Measurements from ENCODE around the gene TNNI2. TPM values are rescaled to one million over a fixed set of nuclear protein-coding genes. Genes with fewer than 3 reads are reported as not detected.
A peak's percentile ranks its signal among the peaks of the same experiment; 100 is the strongest.
"Not testable (repeated sequence)": the region's sequence is repeated elsewhere in the genome, so short reads cannot be mapped to it uniquely, and the experiment has no call there.

TNNI2 gene
- total and polyA plus RNA-seq, 2 experiments from 2014 or later: 0.73 to 5.5 TPM

DNA sequence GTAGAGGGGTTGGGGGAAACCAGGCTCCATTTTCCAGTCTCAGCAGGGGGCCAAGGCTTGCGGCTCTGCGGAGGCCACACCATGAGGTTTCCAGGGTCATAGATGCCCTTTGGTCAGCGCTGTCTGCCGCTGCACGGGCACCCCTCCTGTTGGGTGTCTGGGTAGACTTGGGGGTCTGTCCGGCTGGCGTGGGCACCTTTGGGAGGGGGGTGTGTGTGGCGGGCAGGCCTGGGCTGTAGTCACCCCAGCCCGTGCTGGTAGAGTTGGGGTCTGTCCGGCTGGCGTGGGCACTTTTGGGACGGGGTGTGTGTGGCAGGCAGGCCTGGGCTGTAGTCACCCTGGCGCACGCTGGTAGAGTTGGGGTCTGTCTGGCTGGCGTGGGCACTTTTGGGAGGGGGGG, 32.8 kb downstream of the TNNI2 start:
- no peak overlapping the region for H2AFZ ChIP-seq
- H3K27me3 ChIP-seq: no peaks in the 10 kb centered on the region
- H3K79me2 ChIP-seq: no peaks in the 10 kb centered on the region
- TF ChIP-seq EZH2 (IDR thresholded peaks at IDR 0.05; ENCODE audit: borderline replicate concordance): no peak
- TF ChIP-seq CTCF (IDR thresholded peaks at IDR 0.05; ENCODE audit: poor library complexity): no peak
- TF ChIP-seq EZH2phosphoT487 (IDR thresholded peaks at IDR 0.05; ENCODE audit: low read depth, severe bottlenecking, unreplicated experiment): no peak
- no peak overlapping the region for H3K4me2 ChIP-seq
- no peak for DNase-seq (ENCODE audit: low spot score)
- no peaks in the 10 kb centered on the region for H4K20me1 ChIP-seq (ENCODE audit: insufficient read depth, poor library complexity, severe bottlenecking)
- no peaks in the 10 kb centered on the region for H3K36me3 ChIP-seq (replicated peaks; ENCODE audit: insufficient read depth, low read depth)
- peaks cover 23% of the 10 kb centered on the region for H3K4me1 ChIP-seq (ENCODE audit: insufficient read depth)
- H3K9me3 ChIP-seq (ENCODE audit: low read depth): no peaks in the 10 kb centered on the region
- WGBS (ENCODE audit: low lambda C conversion rate, missing lambda C conversion rate): 90% methylated on average over 15 of the region's 15 CpGs
- H3K9me2 ChIP-seq (replicated peaks; ENCODE audit: insufficient read depth): no peaks in the 10 kb centered on the region
- no peak overlapping the region for H3K27ac ChIP-seq
- no peak overlapping the region for H3K4me3 ChIP-seq

GRCh38 chr11:1872267-1872985, 33.6 kb downstream of the TNNI2 start:
- no peaks in the 10 kb centered on the region for H4K20me1 ChIP-seq (ENCODE audit: insufficient read depth, poor library complexity, severe bottlenecking)
- H3K4me2 ChIP-seq: no peak overlapping the region
- no peaks in the 10 kb centered on the region for H3K27me3 ChIP-seq
- H3K9me2 ChIP-seq (replicated peaks; ENCODE audit: insufficient read depth): no peaks in the 10 kb centered on the region
- H3K79me2 ChIP-seq: no peaks in the 10 kb centered on the region
- peaks cover 29% of the 10 kb centered on the region for H3K4me1 ChIP-seq (ENCODE audit: insufficient read depth)
- DNase-seq (ENCODE audit: low spot score): no peak
- TF ChIP-seq EZH2 (IDR thresholded peaks at IDR 0.05; ENCODE audit: borderline replicate concordance) (no peak), EZH2phosphoT487 (IDR thresholded peaks at IDR 0.05; ENCODE audit: low read depth, severe bottlenecking, unreplicated experiment) (no peak), CTCF (IDR thresholded peaks at IDR 0.05; ENCODE audit: poor library complexity) (no peak)
- no peak overlapping the region for H3K4me3 ChIP-seq
- no peak overlapping the region for H3K27ac ChIP-seq
- H2AFZ ChIP-seq: no peak overlapping the region
- H3K36me3 ChIP-seq (replicated peaks; ENCODE audit: insufficient read depth, low read depth): no peaks in the 10 kb centered on the region
- 94% methylated on average over 20 of the region's 25 CpGs for WGBS (ENCODE audit: low lambda C conversion rate, missing lambda C conversion rate)
- H3K9me3 ChIP-seq (ENCODE audit: low read depth): no peaks in the 10 kb centered on the region

DNA sequence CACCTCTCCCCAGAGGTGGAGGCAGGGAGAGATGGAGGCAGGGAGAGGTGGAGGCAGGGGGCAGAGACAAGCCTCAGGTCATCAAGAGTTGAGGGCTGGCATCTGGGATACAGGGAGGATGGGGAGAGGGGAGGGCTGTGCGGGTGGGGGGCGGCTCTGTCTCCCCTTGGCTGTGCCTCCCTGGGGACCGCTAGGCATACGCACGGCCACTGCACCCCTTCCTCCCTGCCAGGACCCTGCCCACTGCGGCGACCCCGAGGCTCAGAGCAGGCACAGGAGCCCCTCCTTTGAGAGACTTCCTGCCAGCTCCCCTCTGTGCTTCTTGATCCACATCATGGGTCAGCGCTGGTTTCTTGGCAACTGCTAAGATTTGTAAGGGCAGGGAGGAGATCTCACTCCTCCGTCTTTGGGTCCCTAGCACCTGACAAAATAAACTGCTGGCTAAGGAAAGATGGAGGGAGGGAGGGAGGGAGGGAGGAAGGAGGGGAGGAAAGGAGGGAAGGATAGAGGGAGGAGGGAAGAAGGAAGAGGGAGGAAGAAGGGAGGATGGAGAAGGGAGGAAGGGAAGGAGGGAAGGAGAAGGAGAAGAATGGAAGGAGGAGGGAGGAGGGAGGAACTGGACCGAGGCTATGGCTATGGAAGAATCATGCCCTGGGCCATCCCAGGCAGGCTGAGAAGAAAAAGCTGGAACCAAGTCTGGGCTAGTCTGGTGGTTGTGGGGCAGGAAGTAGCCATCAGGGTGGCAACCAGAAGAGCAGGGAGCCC, 34.4 kb downstream of the TNNI2 start:
- H3K4me1 ChIP-seq (ENCODE audit: insufficient read depth): peaks cover 37% of the 10 kb centered on the region
- no peak for TF ChIP-seq CTCF (IDR thresholded peaks at IDR 0.05; ENCODE audit: poor library complexity)
- no peak for TF ChIP-seq EZH2 (IDR thresholded peaks at IDR 0.05; ENCODE audit: borderline replicate concordance)
- TF ChIP-seq EZH2phosphoT487 (IDR thresholded peaks at IDR 0.05; ENCODE audit: low read depth, severe bottlenecking, unreplicated experiment): no peak
- H2AFZ ChIP-seq: no peak overlapping the region
- 53% methylated on average over 5 of the region's 11 CpGs for WGBS (ENCODE audit: low lambda C conversion rate, missing lambda C conversion rate)
- no peaks in the 10 kb centered on the region for H4K20me1 ChIP-seq (ENCODE audit: insufficient read depth, poor library complexity, severe bottlenecking)
- no peak for DNase-seq (ENCODE audit: low spot score)
- no peaks in the 10 kb centered on the region for H3K36me3 ChIP-seq (replicated peaks; ENCODE audit: insufficient read depth, low read depth)
- H3K4me3 ChIP-seq: no peak overlapping the region
- H3K79me2 ChIP-seq: no peaks in the 10 kb centered on the region
- no peaks in the 10 kb centered on the region for H3K9me3 ChIP-seq (ENCODE audit: low read depth)
- H3K27ac ChIP-seq: peak overlapping the region; percentile 65
- H3K9me2 ChIP-seq (replicated peaks; ENCODE audit: insufficient read depth): no peaks in the 10 kb centered on the region
- no peak overlapping the region for H3K4me2 ChIP-seq
- no peaks in the 10 kb centered on the region for H3K27me3 ChIP-seq

- H3K36me3 ChIP-seq (replicated peaks; ENCODE audit: insufficient read depth, low read depth); H3K27me3 ChIP-seq; H3K79me2 ChIP-seq; H2AFZ ChIP-seq; H3K9me2 ChIP-seq (replicated peaks; ENCODE audit: insufficient read depth); H3K4me3 ChIP-seq; DNase-seq (ENCODE audit: low spot score); H4K20me1 ChIP-seq (ENCODE audit: insufficient read depth, poor library complexity, severe bottlenecking); H3K9me3 ChIP-seq (ENCODE audit: low read depth); H3K4me2 ChIP-seq: not testable (repeated sequence)
- Histone ChIP-seq H3K4me1 (ENCODE audit: insufficient read depth) (peaks cover 38% of the 10 kb centered on the region), H3K27ac (peak overlapping the region; percentile 65)
- no CpG with 5 or more reads among the region's 17 CpGs for WGBS (ENCODE audit: low lambda C conversion rate, missing lambda C conversion rate)
Observed at GRCh38 chr11:1873813-1874150, 35.0 kb downstream of the TNNI2 start.

DNA sequence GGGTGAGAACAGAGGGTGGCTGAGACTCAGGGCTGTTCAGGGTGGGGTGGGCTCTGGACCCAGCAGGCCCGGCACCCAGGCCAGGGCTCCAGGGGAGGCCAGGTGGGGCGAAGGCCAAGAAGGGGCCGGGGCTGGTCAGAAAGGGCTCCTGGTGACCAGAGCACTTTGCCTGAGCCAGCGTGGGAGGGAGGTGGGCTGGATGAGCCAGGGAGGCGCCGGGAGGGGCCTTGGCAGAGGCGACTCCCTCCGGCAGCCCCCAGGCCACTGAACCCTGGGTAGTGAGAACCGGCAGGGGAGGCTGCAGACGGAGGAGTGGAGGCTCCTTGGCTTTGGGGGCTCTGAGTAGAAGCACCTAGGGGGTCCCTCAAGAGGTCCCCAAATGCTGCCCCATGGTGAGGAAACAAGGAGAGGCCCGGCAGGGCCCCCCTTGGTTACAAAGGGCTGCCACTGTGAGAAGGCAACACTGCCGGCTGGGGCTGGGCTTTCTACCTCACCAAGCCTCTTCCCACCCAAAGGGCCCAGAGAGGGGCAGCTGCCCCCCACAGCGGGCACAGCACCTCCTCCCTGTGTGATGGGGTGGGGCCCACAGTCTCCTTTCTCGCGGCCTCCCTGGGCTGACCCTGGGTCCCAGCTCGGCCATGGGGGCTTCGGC, 35.8 kb downstream of the TNNI2 start:
- H3K4me1 ChIP-seq (ENCODE audit: insufficient read depth): peaks cover 38% of the 10 kb centered on the region
- H4K20me1 ChIP-seq (ENCODE audit: insufficient read depth, poor library complexity, severe bottlenecking); H3K36me3 ChIP-seq (replicated peaks; ENCODE audit: insufficient read depth, low read depth); H3K4me3 ChIP-seq; H2AFZ ChIP-seq; H3K9me2 ChIP-seq (replicated peaks; ENCODE audit: insufficient read depth); H3K27me3 ChIP-seq; H3K79me2 ChIP-seq; H3K9me3 ChIP-seq (ENCODE audit: low read depth); DNase-seq (ENCODE audit: low spot score): not testable (repeated sequence)
- peak overlapping the region; percentile 73 for H3K4me2 ChIP-seq
- peak overlapping the region; percentile 99 for H3K27ac ChIP-seq
- WGBS (ENCODE audit: low lambda C conversion rate, missing lambda C conversion rate): 71% methylated on average over 13 of the region's 17 CpGs

All from hepatocyte (in vitro differentiated cells).